SK-N-MC (cell line): ENCODE data around the gene EFNA2.

Experiments
- EZH2 ChIP-seq: fragments of 200-600 bp; sonication (generic); IDR thresholded peaks from one replicate; pipeline ENCODE4 v1.6.1; 2017; ENCODE audit warnings: antibody characterized with exemption
- POLR2AphosphoS5 ChIP-seq: IDR thresholded peaks from 2 replicates; pipeline ENCODE4 v1.6.1; 2012; ENCODE audit warnings: mild to moderate bottlenecking, low read depth, low read length, borderline replicate concordance

DNA sequence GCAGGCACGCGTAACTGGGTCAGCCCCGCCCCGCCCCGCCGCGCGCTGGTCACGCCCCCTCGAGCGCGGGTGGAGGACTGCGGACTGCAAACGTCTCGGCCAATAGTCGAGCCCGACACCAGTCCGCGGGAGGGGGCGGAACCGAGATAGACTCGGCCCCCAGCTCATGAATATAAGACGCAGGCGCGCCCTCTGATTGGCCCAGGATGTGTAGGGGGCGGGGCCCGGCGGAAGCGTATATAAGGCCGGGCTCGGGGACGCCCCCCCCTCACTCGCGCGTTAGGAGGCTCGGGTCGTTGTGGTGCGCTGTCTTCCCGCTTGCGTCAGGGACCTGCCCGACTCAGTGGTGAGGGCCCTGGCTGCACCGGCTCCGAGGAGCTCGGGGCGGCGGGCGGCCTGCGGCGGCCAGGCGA is 16.6 kb upstream of the EFNA2 start, which contains the start of gene CIRBP:
- TF ChIP-seq POLR2AphosphoS5 (peak; percentile 97), EZH2 (no peak)
